ENCODE data around the gene TDO2.

DNA sequence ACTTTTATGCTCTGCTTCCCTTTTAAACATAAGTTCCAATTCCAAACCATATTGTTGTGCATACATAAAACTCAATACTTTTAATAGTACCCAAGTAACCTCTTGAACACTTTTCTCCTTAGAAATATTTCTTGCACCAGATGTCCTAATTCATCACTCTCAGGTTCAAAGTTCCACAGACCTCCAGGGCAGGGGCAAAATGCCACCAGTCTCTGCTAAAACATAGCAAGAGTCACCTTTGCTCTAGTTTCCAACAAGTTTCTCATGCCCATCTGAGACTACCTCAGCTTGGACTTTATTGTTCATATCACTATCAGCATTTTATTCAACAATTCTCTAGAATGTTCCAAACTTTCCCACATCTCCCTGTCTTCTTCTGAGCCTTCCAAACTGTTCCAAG, 23.7 kb upstream of the TDO2 start:
- no peak for TF ChIP-seq POLR2AphosphoS5 (IDR thresholded peaks at IDR 0.05; ENCODE audit: low read depth, low read length)
- TF ChIP-seq TAF1 (IDR thresholded peaks at IDR 0.05; ENCODE audit: borderline replicate concordance, low read depth, low read length): no peak
- no peak for TF ChIP-seq POLR2A (IDR thresholded peaks at IDR 0.05; ENCODE audit: low read depth, low read length)

All from GM12892 (cell line).